Measurements from ENCODE around the gene CHGA. TPM values are rescaled to one million over a fixed set of nuclear protein-coding genes. Genes with fewer than 3 reads are reported as not detected.
A peak's percentile ranks its signal among the peaks of the same experiment; 100 is the strongest.

Gene CHGA
- total and polyA plus RNA-seq, 2 of the 13 experiments (the other 11 are each of a cell fraction or from before 2014, with no cell fraction given) = not detected

GRCh38 chr14:92877757-92878431 lies 45.1 kb upstream of the CHGA start (continued):
- TF ChIP-seq ZNF784 (CRISPR knock-in tag; IDR thresholded peaks at IDR 0.05; ENCODE audit: borderline replicate concordance) (no peak), ZNF720 (CRISPR knock-in tag; IDR thresholded peaks at IDR 0.05) (no peak), SMC3 (IDR thresholded peaks at IDR 0.05; ENCODE audit: low read length) (no peak), DMTF1 (CRISPR knock-in tag; IDR thresholded peaks at IDR 0.05) (no peak), FOXK1 (CRISPR knock-in tag; IDR thresholded peaks at IDR 0.05; ENCODE audit: borderline replicate concordance, low read depth) (no peak), ETV6 (CRISPR knock-in tag; conservative IDR thresholded peaks at IDR 0.05) (no peak), HOXA9 (CRISPR knock-in tag; IDR thresholded peaks at IDR 0.05; ENCODE audit: borderline replicate concordance) (no peak), SNAPC2 (CRISPR knock-in tag; IDR thresholded peaks at IDR 0.05) (no peak), SP2 (CRISPR knock-in tag; IDR thresholded peaks at IDR 0.05) (no peak), MLLT10 (CRISPR knock-in tag; IDR thresholded peaks at IDR 0.05) (no peak), RBM22 (optimal IDR thresholded peaks at IDR 0.05; ENCODE audit: low read length) (no peak), ZNF512 (CRISPR knock-in tag; IDR thresholded peaks at IDR 0.05) (no peak), ATF5 (CRISPR knock-in tag; IDR thresholded peaks at IDR 0.05; ENCODE audit: low read depth) (no peak), REL (CRISPR knock-in tag; conservative IDR thresholded peaks at IDR 0.05) (no peak), THYN1 (CRISPR knock-in tag; IDR thresholded peaks at IDR 0.05; ENCODE audit: borderline replicate concordance, low read depth) (no peak), CTCF (CRISPR knock-in tag; IDR thresholded peaks at IDR 0.05) (peak; percentile 33)
